Activated T-helper 1 cell treated with anti-CD3 and anti-CD28 coated beads, Interleukin-12 subunit alpha, Interleukin-12 subunit beta, Interleukin-2, Interleukin-4 antibody, amounts not matched to agents 30 ng/mL and 10 ng/mL and 1 ng/mL, durations not matched to agents 14 hours and 24 hours and 36 hours (primary cell): Measurements from ENCODE around the gene SORBS1. TPM values are rescaled to one million over a fixed set of nuclear protein-coding genes. Genes with fewer than 3 reads are reported as not detected.

Experiments
- DNase-seq: peaks from one replicate; pipeline ENCODE4 v3.0.0; 2021; ENCODE audit warnings: low spot score
- H3K27ac Mint-ChIP-seq: one replicate; pipeline ENCODE4 v1.8.0; 2021; ENCODE audit warnings: mild to moderate bottlenecking, mixed read lengths
- H3K27me3 Mint-ChIP-seq: one replicate; pipeline ENCODE4 v1.8.0; 2022; ENCODE audit warnings: mild to moderate bottlenecking, moderate library complexity, mixed read lengths; ENCODE audit not compliant: insufficient read depth
- H3K36me3 Mint-ChIP-seq: one replicate; pipeline ENCODE4 v1.8.0; 2021; ENCODE audit warnings: low read depth, mixed read lengths
- H3K4me1 Mint-ChIP-seq: one replicate; pipeline ENCODE4 v1.8.0; 2021; ENCODE audit warnings: low read depth, mixed read lengths
- H3K4me3 Mint-ChIP-seq: one replicate; pipeline ENCODE4 v1.8.0; 2021; ENCODE audit warnings: mild to moderate bottlenecking, moderate library complexity, mixed read lengths
- H3K9me3 Mint-ChIP-seq: one replicate; pipeline ENCODE4 v1.8.0; 2021; ENCODE audit warnings: mixed read lengths
- intact Hi-C: fragments of 100-400 bp; cut with micrococcal nuclease; formaldehyde crosslinking; loops from one replicate; pipeline ENCODE4 v1.15.1; 2024
- total RNA-seq: library from RNA; stranded (reverse); gene quantifications from 2 replicates; pipeline ENCODE4 v1.2.3, GENCODE V29; 2022

The SORBS1 gene
- total RNA-seq, 1 donor from 2014 or later: 0.73 TPM

DNA sequence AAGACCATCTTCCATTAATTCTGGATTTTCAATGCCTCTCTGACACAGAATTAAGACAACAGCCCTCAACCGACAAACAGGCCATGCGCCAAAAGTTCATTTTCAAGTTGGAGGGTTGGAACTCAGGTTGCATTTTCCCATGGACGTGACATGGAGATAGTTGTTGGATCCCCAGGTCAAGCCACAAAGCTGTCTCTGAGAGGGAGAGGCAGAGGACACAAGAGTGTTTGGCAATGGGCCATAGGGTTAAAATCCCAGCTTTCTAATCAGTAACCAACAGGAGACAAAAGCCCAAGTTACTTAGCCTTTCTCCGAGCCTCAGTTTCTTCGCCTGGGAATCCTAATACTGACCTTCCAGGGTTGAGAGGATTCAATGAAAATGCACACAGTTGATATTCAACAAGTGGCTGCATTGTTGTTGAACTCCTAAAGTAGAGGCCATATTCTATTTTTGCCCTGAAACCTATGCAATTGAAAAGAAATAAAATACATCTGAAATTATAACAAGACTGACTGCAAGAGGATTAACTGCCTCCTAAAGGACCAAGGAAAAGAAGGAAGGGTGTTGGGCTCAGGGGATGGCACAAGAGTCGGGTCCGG is 44.3 kb downstream of the SORBS1 start:
- Mint-ChIP-seq H3K4me1 (peaks cover 7% of the 10 kb centered on the region), H3K27ac (no peak overlapping the region), H3K27me3 (peaks cover 6% of the 10 kb centered on the region), H3K9me3 (no peaks in the 10 kb centered on the region), H3K4me3 (no peak overlapping the region), H3K36me3 (no peaks in the 10 kb centered on the region)
- intact Hi-C loops: no loop called here
- DNase-seq: no peak

DNA sequence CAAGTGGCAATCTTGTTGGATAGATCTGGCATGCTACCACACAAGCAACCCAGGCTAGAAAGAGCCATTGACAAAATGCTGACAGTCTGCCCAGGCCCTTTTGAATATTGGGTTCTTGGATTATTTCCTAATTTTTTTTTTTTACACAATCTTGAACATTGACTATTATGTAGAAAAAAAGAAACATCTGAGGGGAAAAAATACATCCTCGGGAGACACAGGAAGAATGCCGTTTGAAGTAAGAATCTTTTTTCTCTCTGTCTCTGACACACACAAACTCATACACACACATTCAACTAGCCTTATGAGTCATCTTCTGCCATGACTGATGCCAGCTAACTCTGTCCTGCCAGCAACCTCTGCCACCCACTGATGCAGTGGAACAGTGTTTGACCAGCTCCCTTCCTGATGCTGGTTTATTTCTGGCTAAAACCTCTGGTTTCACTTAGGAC is 47.2 kb downstream of the SORBS1 start:
- Mint-ChIP-seq H3K9me3 (no peaks in the 10 kb centered on the region), H3K36me3 (no peaks in the 10 kb centered on the region), H3K27ac (no peak overlapping the region), H3K4me1 (peaks cover 7% of the 10 kb centered on the region), H3K4me3 (no peak overlapping the region), H3K27me3 (peaks cover 7% of the 10 kb centered on the region)
- intact Hi-C loops: no loop called here
- no peak for DNase-seq

DNA sequence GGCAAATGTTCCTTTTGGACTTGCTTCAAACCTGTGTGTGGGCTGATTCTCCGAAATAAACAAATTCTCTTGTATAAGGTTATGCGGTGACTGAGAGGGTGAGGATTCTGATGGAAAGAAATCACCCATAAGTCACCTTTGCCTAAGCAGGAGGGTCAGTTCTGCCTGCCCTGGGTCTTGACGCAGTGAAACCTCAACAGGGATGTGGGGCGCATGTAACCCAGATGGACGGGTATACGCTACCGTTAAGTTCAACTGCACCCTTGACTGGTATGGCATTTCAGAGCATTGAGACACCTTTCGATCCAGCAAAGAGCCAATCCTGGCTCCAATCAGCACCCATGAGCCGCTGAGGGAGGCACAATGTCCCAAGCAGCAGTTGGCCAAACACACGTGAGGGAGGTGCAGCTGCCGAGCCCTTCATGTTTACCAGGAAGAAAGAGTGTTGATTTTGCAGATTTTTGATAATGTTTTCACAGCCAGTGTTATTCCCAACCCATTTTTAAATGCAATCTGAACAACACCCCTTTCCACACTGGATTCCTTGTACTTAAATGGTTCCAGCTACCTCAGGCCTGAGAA is 48.1 kb downstream of the SORBS1 start:
- Mint-ChIP-seq H3K9me3 (no peaks in the 10 kb centered on the region), H3K4me3 (no peak overlapping the region), H3K4me1 (peaks cover 7% of the 10 kb centered on the region), H3K27me3 (peaks cover 10% of the 10 kb centered on the region), H3K36me3 (no peaks in the 10 kb centered on the region), H3K27ac (no peak overlapping the region)
- intact Hi-C loops: no loop called here
- no peak for DNase-seq

DNA sequence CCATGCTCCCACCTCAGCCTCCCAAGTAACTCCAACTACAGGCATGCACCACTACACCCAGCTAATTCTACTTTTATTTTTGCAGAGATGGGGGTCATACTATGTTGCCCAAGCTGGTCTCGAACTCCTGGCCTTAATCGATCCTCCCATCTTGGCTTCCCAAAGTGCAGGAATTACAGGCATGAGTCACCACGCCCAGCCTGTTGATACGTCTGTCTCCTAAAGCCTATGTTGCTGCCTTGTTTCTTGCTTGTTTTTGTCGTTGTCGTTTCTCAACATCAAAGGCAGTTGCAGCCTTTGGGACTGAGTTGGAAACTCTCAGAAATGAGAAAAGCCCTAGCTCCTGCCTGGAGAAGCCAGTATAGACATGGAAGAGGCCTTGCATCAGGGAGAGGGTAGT is 49.9 kb downstream of the SORBS1 start:
- no peak for DNase-seq
- no peaks in the 10 kb centered on the region for H3K9me3 Mint-ChIP-seq
- peaks cover 10% of the 10 kb centered on the region for H3K27me3 Mint-ChIP-seq
- H3K4me1 Mint-ChIP-seq: peaks cover 7% of the 10 kb centered on the region
- H3K4me3 Mint-ChIP-seq: no peak overlapping the region
- no peaks in the 10 kb centered on the region for H3K36me3 Mint-ChIP-seq
- no peak overlapping the region for H3K27ac Mint-ChIP-seq
- intact Hi-C loops: no loop called here

DNA sequence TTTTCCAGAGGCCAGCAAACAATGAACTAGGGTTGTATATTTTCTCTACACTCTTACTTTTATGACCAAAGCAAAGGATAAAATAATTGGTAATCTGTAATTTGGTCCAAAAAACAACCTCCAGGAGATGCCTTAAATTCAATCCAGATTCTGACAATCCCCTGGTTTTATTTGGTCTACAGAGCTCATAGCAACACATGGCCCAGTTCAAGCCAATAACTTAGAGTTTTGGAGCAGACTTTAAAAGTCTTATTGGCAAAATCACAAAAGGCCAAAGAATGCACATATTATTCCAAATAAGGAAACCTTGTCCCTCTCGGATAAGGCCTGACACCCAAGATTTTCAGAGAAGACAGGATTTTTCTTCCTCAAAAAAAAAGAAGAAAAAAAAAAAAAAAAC is 51.9 kb downstream of the SORBS1 start:
- Mint-ChIP-seq H3K9me3 (no peaks in the 10 kb centered on the region), H3K4me1 (peaks cover 4% of the 10 kb centered on the region), H3K27me3 (peaks cover 12% of the 10 kb centered on the region), H3K27ac (no peak overlapping the region), H3K36me3 (no peaks in the 10 kb centered on the region), H3K4me3 (no peak overlapping the region)
- intact Hi-C loops: no loop called here
- DNase-seq: no peak

DNA sequence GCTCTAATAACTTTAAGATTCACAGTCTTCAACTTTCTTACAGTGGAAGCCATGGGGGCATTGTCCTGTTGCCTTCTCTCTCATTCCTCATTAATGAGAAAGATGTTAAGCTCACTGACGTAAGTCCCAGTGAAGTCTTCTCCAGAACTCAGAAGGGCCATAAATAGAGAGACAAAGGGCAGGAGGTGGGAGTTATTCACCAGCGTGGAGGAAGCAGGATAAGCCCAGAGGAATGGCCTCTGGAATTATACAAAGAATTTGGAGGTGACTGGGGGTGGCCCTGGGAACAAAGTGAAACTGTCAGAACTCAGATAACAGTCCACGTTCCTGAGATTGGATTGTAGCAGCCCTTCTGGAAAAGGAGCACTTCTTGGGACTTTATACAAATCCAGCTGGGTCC is 52.4 kb downstream of the SORBS1 start:
- Mint-ChIP-seq H3K27me3 (peaks cover 13% of the 10 kb centered on the region), H3K9me3 (no peaks in the 10 kb centered on the region), H3K36me3 (no peaks in the 10 kb centered on the region), H3K4me3 (no peak overlapping the region), H3K4me1 (no peaks in the 10 kb centered on the region), H3K27ac (no peak overlapping the region)
- intact Hi-C loops: no loop called here
- no peak for DNase-seq

DNA sequence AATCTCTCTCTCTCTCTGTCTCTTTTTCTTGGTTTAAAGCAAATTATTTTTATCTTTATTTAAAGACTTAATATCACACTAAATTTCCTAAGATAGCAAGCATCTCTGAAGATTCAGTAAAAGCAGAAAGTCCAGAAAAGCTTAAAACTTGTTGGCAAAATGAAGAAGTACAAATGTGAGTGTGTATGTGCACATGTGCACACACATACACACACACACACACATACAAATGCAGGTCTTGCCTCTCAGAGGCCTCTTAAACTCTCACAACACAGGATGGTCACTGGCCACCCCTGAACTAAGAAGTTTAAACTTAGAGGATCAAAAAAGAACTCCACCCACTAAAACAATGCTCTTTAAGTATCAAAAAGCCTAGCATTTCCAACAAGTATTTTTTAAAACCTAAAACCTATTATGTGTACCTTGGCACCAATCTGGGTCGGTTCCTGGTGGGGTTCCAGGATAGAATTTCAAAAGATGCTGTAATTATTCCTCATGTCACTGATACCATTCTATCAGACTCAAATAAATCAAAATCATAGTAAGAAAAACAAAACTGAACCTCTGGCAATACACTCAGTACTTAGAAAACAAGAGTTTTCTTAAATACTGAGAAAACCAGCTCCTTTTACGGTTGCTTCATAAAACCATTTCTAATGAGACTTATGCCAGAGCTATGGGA is 55.0 kb downstream of the SORBS1 start:
- Mint-ChIP-seq H3K36me3 (no peaks in the 10 kb centered on the region), H3K4me3 (no peak overlapping the region)
- intact Hi-C loops: no loop called here

DNA sequence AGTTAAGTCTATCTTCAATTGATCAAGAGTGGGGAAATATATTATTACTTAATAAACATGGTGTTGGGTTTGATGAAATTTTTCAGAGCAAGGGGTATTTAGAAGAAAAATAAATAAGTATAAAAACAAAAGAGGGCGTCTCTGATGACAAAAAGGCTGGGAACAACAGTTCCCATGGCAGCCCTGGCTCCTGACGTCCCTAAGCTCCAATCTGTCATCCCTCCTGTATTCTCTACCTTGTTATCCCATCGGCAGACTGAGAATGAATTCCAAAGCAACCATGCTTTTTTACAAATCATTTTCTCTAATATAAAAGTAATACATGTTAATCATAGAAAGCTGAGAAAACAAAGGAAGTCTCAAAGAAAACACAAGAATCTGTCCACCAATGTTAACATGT is 55.5 kb downstream of the SORBS1 start:
- DNase-seq: no peak
- H3K27me3 Mint-ChIP-seq: peaks cover 18% of the 10 kb centered on the region
- H3K36me3 Mint-ChIP-seq: no peaks in the 10 kb centered on the region
- no peak overlapping the region for H3K4me3 Mint-ChIP-seq
- peaks cover 3% of the 10 kb centered on the region for H3K4me1 Mint-ChIP-seq
- H3K9me3 Mint-ChIP-seq: no peaks in the 10 kb centered on the region
- intact Hi-C loops: no loop called here
- no peak overlapping the region for H3K27ac Mint-ChIP-seq

More for the DNA sequence above, 55.0 kb downstream of the SORBS1 start:
- no peak overlapping the region for H3K27ac Mint-ChIP-seq
- DNase-seq: no peak
- no peaks in the 10 kb centered on the region for H3K9me3 Mint-ChIP-seq
- H3K4me1 Mint-ChIP-seq: no peaks in the 10 kb centered on the region
- H3K27me3 Mint-ChIP-seq: peaks cover 16% of the 10 kb centered on the region

DNA sequence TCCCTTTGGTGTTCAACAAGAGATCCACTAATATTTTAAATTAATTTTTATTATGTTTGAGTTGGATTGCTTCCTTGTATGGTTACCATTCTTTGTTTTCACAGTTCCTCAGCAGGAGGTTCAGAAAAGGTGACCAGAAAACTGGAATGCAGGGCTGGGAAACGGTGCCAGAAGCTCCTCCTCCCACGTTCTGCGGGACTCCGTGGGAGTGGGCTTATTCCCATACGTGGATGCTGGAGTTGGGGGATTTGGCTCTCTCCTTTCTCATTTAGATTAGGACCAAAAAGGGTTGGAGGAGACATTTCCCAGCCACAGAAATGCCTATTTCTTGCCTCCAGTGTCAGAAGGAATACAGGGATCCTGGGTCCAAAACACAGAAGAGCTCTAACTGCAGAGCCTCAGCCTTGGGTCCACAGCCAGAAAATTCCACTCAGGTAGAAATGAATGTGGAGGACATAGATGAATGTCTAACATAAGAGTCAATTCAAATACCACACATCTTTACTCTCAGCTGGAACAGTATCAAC is 56.0 kb downstream of the SORBS1 start:
- Mint-ChIP-seq H3K4me1 (peaks cover 4% of the 10 kb centered on the region), H3K36me3 (no peaks in the 10 kb centered on the region), H3K4me3 (no peak overlapping the region), H3K27ac (no peak overlapping the region), H3K27me3 (peaks cover 15% of the 10 kb centered on the region), H3K9me3 (no peaks in the 10 kb centered on the region)
- DNase-seq: no peak
- intact Hi-C loops: no loop called here

DNA sequence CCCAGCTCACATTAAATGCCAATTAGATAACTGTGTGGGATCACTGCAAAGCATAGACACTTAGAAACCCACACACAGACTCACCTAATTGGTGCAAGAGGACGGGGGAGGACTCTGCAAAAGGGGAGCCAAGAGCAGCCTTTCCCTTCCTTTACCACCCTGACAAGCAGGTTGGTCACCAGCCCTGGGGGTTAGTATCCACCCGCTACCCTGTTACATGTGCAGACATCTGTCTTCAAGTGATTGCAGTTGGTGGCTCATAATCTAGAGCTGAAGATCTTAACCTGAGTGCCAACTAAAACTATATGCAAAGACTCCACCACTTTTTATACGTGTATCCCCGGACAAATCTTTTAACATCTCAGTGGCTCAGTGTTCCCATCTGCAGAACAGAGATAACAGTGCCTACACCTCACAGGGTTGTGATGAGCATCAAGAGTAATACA is 56.9 kb downstream of the SORBS1 start:
- no peak overlapping the region for H3K4me3 Mint-ChIP-seq
- peaks cover 18% of the 10 kb centered on the region for H3K27me3 Mint-ChIP-seq
- no peak for DNase-seq
- no peak overlapping the region for H3K27ac Mint-ChIP-seq
- peaks cover 4% of the 10 kb centered on the region for H3K4me1 Mint-ChIP-seq
- no peaks in the 10 kb centered on the region for H3K9me3 Mint-ChIP-seq
- H3K36me3 Mint-ChIP-seq: no peaks in the 10 kb centered on the region
- intact Hi-C loops: no loop called here

DNA sequence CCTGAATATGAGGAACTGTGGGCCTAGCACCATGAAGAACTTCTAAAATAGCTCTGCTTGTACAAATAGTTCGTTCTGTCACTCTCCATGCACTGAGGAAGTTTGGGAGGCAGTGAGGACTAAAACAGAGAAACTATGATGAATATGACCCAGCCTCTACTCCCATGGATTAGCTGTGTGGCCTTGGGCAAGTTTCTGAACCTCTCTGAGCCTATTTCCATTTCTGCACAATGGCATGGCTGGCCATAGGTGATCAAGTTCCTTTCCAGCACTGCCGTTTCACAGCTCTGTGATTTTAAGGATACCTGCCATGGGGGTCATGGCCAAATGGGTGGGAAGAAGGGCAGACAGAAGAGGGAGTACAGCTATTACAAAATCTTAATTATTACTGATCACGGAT is 57.6 kb downstream of the SORBS1 start:
- H3K4me1 Mint-ChIP-seq: peaks cover 4% of the 10 kb centered on the region
- H3K9me3 Mint-ChIP-seq: no peaks in the 10 kb centered on the region
- peaks cover 18% of the 10 kb centered on the region for H3K27me3 Mint-ChIP-seq
- H3K36me3 Mint-ChIP-seq: no peaks in the 10 kb centered on the region
- DNase-seq: no peak
- H3K27ac Mint-ChIP-seq: no peak overlapping the region
- intact Hi-C loops: no loop called here
- no peak overlapping the region for H3K4me3 Mint-ChIP-seq

DNA sequence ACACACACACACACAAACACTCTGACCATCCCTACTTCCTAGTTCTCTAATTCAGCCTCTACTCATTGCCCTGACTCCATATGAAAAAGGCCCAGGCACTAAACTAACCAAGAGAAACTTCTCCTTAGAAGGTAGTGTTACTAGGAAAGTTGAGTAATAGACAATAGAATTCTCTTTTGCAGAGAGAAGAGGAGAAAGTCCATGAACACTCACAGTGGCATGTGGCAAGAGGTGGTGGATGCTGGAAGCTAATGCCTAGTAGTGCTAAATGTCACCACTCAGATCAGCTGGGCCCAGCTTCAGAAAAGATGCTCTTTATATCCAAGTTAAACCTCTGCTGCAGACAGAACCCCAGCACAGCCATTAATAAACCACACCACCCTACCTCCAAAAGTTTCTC is 58.2 kb downstream of the SORBS1 start:
- Mint-ChIP-seq H3K9me3 (no peaks in the 10 kb centered on the region), H3K4me1 (peaks cover 4% of the 10 kb centered on the region), H3K36me3 (no peaks in the 10 kb centered on the region), H3K27ac (no peak overlapping the region), H3K4me3 (no peak overlapping the region), H3K27me3 (peaks cover 15% of the 10 kb centered on the region)
- intact Hi-C loops: no loop called here
- DNase-seq: no peak

DNA sequence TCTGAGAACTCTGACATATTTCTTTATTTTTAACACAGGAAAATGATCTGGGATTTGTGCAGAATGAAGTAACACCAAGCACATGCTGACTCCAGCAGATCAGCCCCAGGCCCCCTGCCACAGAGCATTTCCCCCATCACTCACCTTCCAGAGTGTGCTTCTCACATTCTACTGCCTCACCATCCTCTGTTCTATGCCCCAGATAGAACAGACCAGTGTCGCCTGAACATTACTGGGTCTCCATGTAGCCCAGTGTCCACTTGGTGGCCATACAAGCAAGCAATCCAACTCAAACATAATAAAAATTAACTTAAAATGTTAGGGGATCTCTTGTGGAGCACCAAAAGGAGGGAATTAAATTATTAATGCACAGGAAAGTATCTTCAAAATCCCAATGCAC is 58.8 kb downstream of the SORBS1 start:
- no peak for DNase-seq
- no peaks in the 10 kb centered on the region for H3K9me3 Mint-ChIP-seq
- intact Hi-C loops: no loop called here
- H3K4me1 Mint-ChIP-seq: peaks cover 4% of the 10 kb centered on the region
- no peak overlapping the region for H3K4me3 Mint-ChIP-seq
- peaks cover 15% of the 10 kb centered on the region for H3K27me3 Mint-ChIP-seq
- no peaks in the 10 kb centered on the region for H3K36me3 Mint-ChIP-seq
- no peak overlapping the region for H3K27ac Mint-ChIP-seq
